Measurements from ENCODE around the gene HHIPL1.

GRCh38 chr14:99679996-99680395, 35.1 kb downstream of the HHIPL1 start:
- TF ChIP-seq CTCF (IDR thresholded peaks at IDR 0.05 in 8 of 11, conservative IDR thresholded peaks at IDR 0.05 in 3 of 11) = no peak
- TF ChIP-seq POLR2AphosphoS5 (IDR thresholded peaks at IDR 0.05) = no peak

Measured in spleen (tissue), 7 donors.